ENCODE data around the gene CNIH4. TPM values are rescaled to one million over a fixed set of nuclear protein-coding genes. Genes with fewer than 3 reads are reported as not detected.

Gene CNIH4
- total RNA-seq = 33.4 and 46.2 TPM in 2 replicates

DNA sequence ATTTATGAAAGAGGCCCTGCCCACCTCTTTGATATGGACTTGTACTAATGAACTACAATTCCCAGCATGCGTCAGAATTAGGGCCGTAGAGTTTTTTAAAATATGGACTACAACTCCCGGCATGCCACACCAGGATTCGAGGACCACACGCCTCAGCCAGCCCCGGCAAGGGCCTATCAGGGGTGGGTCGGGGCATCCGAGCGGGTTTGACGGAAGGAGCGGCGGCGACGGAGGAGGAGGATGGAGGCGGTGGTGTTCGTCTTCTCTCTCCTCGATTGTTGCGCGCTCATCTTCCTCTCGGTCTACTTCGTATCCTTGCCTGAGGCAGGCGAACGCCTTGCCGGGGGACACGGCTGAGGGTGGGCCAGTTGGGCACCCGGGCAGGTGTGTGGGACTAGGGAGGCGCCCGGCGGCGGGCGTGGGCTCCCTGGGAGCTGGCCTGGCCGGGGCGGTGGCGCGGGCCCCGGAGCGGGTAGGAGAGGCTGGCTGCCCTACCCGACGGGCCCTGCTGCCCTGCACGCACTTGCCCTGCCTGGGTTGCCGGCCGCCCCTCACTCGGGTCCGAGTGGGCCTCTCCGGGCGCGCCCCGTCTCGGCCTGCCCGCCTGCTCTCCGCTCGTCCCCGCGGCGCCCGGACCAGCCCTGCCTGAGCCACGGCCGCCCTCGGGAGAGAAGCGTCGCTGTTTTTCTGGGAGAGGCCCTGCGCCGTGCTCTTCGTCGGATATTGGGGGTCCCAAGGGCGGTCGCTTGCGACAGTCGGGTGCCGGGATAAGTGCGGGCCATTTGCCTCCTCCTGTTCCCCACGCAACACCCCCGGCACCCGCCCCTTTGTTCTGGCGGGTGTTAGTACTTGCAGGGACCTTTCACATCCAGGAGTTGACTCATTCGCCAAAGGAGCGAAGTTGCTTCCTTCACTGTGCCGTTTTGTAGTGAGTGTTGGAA is at the start of gene CNIH4:
TSS of gene CNIH4 (plus strand) at position 195 of the 941 bp plus-strand sequence. CDS start at position 241, 46 bp downstream.

DNA sequence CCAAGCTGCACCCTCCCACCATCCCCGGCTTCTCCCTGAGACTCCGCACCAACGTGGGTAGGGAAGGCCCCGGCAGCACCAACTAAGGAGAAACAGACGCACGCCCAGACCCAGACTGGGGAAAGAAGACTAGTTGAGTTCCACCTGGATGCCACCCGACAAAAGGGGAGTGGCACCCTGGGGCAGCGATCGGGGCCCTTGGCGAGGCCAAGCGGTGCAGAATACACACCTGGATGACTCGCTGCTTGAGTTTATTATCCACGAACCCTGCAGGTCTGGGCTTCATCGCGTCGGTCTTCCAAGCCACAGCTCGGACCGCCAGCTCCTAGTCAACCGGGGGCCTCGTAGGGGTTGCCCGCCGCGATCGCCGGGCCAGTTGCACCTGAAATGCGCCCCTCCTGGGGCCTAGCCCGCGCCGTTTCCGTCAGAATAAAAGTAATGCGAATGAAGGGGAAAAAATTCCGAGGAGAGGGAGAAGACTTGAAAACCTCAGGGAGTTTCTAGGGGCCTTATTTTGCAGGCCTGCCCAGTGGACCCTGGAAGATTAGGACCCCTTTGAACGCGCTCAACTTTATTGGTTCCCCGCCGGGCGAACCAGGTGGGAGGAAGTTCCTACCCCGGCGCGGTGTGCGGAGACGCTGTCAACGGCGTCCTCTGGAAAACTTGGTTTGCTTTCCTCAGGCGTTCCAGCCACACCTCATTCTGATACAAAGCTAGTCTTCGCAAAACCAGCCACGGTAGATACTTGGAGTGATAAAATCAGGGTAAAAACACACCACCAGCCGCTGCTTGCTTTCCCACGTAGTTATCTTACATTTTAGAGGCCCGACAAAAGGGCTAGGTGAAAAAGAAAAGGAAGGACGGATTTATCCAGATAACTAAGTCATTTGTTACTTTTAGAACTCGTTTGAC is 26.6 kb upstream of the CNIH4 start, which contains the start of gene NVL:
TSS of gene NVL (minus strand) at position 331 of the 912 bp plus-strand sequence. CDS start at position 286, 45 bp downstream.

Other genes starting within 250 kb of the CNIH4 start
- gene FBXO28, start 242.8 kb upstream of the CNIH4 start, total RNA-seq = 10.5 and 16.5 TPM in 2 replicates
- 90.2 and 124 TPM in 2 replicates for gene DEGS1, start 173.6 kb upstream of the CNIH4 start, total RNA-seq
- gene NVL, start 26.7 kb upstream of the CNIH4 start, total RNA-seq = 9.9 and 10.6 TPM in 2 replicates
- 30.5 and 36.9 TPM in 2 replicates for gene WDR26, start 77.9 kb downstream of the CNIH4 start, total RNA-seq